IPS-18a (cell line): Measurements from ENCODE around the gene FAM241B.

Experiments used
- H3K27ac ChIP-seq: one replicate; pipeline ENCODE4 v1.5.1; 2013; ENCODE audit warnings: low read length
- H3K27me3 ChIP-seq: one replicate; pipeline ENCODE4 v1.6.1; 2013; ENCODE audit warnings: mild to moderate bottlenecking, low read length; ENCODE audit not compliant: control insufficient read depth, insufficient read depth
- H3K36me3 ChIP-seq: one replicate; pipeline ENCODE4 v1.6.1; 2013; ENCODE audit warnings: low read depth, low read length; ENCODE audit not compliant: control insufficient read depth
- H3K4me1 ChIP-seq: one replicate; pipeline ENCODE4 v1.6.1; 2013; ENCODE audit warnings: low read depth, low read length; ENCODE audit not compliant: control insufficient read depth
- H3K4me3 ChIP-seq: one replicate; pipeline ENCODE4 v1.5.1; 2013; ENCODE audit warnings: low read length
- H3K9ac ChIP-seq: one replicate; pipeline ENCODE4 v1.6.1; 2013; ENCODE audit warnings: mild to moderate bottlenecking, low read length, moderate library complexity
- H3K9me3 ChIP-seq: one replicate; pipeline ENCODE4 v1.6.1; 2013; ENCODE audit warnings: low read depth, low read length; ENCODE audit not compliant: control insufficient read depth

The FAM241B gene, protein sequence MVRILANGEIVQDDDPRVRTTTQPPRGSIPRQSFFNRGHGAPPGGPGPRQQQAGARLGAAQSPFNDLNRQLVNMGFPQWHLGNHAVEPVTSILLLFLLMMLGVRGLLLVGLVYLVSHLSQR

DNA sequence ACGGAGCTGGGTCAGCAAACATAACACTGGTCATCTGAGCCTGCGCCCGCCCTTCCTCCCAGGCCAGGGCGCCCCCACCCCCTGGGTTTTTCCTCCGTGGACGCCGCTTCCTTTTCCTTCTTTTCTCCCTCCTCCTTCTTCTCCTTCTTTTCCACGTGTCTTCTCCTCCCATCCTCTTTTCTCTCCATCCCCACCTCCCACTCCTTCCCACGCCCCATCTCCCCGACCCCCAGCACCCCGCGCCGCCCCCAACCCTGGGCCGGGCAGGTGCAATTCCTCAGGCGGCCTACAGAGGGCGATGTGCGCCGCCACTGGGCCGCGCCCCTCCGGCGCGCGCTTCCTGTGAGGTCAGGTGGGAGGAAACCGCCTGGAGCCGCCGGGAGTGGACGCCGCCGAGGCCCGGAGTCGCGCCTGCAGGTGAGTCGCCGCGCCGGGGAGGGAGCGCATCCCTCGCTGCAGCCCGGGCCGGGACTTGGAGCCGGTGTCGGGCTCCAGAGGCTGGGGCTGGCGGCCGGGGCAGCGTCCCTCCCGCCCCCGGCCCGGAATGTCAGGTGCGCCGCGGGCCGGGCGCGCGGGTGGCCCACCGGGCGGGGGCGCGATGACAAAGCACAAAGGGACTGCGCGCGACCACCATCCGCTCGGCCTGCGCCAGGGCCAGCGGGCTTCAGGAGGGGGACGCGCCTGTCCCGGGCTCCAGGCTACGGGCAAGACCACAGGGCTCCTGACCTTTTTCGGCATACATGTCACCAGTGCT, at the start of gene FAM241B:
FAM241B (plus strand) TSS at position 351 of the 754 bp plus-strand sequence. CDS start 1,497 bp downstream, outside the sequence.
- peaks cover 17% of the 10 kb centered on the region for H3K36me3 ChIP-seq
- peaks cover 22% of the 10 kb centered on the region for H3K27me3 ChIP-seq
- H3K9ac ChIP-seq, result peak within 1 kb of the TSS; percentile 68
- H3K9me3 ChIP-seq, result no peaks in the 10 kb centered on the region
- no peak within 1 kb of the TSS for H3K27ac ChIP-seq
- peak within 1 kb of the TSS; percentile 84 for H3K4me3 ChIP-seq
- H3K4me1 ChIP-seq, result no peaks in the 10 kb centered on the region

DNA sequence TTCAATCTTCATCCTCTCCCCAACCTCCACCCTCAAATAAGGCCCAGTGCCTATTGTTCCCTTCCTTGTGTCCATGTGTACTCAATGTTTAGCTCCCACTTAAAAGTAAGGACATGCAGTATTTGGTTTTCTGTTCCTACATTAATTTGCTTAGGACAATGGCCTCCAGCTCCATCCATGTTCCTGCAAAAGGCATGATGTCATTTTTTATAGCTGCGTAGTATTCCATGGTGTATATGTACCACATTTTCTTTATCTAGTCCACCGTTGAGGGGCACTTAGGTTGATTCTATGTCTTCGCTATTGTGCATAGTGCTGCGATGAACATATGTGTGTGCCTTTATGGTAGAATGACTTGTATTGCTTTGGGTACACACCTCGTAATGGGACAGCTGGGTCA, 49.6 kb upstream of the FAM241B start:
- Histone ChIP-seq H3K9ac (no peak overlapping the region), H3K36me3 (no peaks in the 10 kb centered on the region), H3K9me3 (no peaks in the 10 kb centered on the region), H3K4me3 (no peak overlapping the region), H3K27ac (no peak overlapping the region), H3K27me3 (peaks cover 80% of the 10 kb centered on the region), H3K4me1 (peaks cover 23% of the 10 kb centered on the region)

DNA sequence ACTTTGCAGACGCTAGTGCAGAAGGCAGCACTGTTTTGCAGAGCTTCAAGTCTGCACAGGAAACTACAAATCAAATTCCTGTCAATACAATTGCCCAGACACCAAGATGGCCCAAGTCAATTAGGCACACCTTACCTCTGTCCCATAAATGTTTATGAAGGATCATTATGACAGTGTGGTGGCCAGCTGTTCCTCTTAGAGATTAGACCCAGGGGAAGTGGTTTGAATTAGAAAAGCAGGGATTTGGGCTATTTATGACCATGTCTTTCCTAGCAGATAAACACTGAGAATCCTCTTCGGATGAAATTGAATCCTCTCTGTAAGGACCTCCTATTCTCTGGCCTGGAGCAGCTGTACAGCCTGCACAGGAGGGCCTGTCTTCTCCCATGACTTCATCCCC, 46.9 kb upstream of the FAM241B start:
- Histone ChIP-seq H3K27ac (no peak overlapping the region), H3K4me1 (peaks cover 11% of the 10 kb centered on the region), H3K4me3 (no peak overlapping the region), H3K9me3 (no peaks in the 10 kb centered on the region), H3K9ac (no peak overlapping the region), H3K36me3 (no peaks in the 10 kb centered on the region), H3K27me3 (peaks cover 54% of the 10 kb centered on the region)

DNA sequence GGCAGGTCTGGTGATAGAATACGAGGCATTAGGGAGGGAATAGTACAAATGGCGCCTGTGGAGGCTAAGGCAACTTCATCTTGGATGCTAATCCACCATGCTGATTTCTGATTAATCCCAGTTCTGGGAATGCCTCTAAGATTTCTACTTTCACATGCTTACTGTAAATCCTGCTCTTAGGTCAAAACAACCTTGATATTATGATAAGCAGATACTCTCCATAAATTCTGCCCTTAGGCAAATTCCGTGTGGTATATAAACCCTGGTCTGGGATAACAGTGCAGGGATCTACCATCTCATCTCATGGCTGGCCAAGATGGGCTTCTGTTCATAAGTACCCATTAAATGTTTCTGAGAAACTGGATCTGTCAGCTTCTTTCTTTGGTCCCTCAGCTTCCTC, 45.4 kb upstream of the FAM241B start:
- H3K9me3 ChIP-seq, result no peaks in the 10 kb centered on the region
- H3K4me1 ChIP-seq, result peaks cover under 1% of the 10 kb centered on the region
- no peak overlapping the region for H3K4me3 ChIP-seq
- peaks cover 38% of the 10 kb centered on the region for H3K27me3 ChIP-seq
- H3K9ac ChIP-seq, result no peak overlapping the region
- no peak overlapping the region for H3K27ac ChIP-seq
- H3K36me3 ChIP-seq, result no peaks in the 10 kb centered on the region

DNA sequence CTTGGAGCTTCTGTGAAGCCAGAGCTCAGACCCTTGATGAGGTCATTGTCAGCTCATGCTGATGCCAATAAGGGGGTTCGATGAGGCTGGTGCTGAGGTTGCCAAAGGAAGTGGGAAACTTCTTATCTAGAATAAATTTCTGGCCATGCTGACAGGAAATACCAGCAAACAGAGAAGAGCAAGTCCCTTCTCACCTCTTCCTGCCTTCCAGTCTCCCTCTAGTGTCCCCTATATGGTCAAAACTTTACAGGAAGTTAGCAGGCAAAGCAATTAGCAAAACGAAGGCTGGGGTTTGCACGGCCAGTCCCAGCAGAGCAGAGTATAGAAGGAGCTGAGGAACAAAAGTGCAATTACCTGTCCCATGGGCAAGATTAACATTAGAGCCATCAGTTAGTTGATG, 41.7 kb upstream of the FAM241B start:
- Histone ChIP-seq H3K36me3 (no peaks in the 10 kb centered on the region), H3K4me3 (no peak overlapping the region), H3K4me1 (no peaks in the 10 kb centered on the region), H3K9ac (no peak overlapping the region), H3K9me3 (no peaks in the 10 kb centered on the region), H3K27me3 (peaks cover 14% of the 10 kb centered on the region), H3K27ac (no peak overlapping the region)

DNA sequence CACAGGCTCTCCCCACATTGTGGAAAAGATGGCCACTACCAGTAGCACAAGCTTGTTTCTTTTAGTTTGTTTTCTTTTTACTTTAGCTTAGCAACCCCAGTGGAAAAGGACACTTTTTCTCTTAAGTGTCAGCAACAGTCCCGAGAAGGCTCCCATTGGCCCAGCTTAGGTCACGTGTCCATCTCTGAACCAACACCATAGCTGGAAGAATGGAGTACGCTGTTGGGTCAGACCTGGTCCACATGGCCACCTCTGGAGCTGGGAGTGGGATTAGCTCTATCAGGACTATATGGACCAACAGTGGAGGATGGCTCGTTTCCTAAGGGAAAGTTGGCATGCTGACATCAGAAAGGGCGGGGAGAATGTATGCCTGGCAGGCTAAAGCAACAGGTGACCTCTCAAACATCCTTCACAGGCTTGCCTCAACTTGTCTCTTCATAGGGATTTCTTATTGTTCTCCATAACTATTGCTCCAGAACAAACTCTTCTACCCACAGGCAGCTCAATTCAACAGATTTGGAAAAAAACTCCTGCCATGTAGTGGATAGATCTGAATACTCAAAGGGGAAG, 29.2 kb upstream of the FAM241B start:
- Histone ChIP-seq H3K27ac (no peak overlapping the region), H3K27me3 (no peaks in the 10 kb centered on the region), H3K36me3 (no peaks in the 10 kb centered on the region), H3K4me1 (no peaks in the 10 kb centered on the region), H3K4me3 (no peak overlapping the region), H3K9ac (no peak overlapping the region), H3K9me3 (no peaks in the 10 kb centered on the region)

DNA sequence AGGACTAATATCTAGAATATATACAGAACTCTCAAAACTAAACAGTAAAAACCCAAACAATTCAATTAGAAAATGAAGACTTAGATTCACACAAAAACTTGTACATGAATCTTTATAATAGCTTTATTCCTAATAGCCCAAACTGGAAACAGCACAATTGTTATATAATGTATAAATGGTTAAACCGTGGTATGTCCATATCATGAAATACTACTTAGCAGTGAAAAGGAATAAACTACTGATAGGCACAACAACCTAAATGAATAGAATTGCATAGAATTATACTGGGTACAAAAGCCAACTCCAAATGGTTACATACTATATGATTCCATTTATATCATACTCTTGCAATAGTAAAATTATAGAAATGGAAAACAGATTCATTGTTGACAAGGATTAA, 21.0 kb upstream of the FAM241B start:
- no peaks in the 10 kb centered on the region for H3K4me1 ChIP-seq
- H3K4me3 ChIP-seq, result no peak overlapping the region
- H3K9me3 ChIP-seq, result no peaks in the 10 kb centered on the region
- no peaks in the 10 kb centered on the region for H3K27me3 ChIP-seq
- no peaks in the 10 kb centered on the region for H3K36me3 ChIP-seq
- H3K27ac ChIP-seq, result no peak overlapping the region
- no peak overlapping the region for H3K9ac ChIP-seq

DNA sequence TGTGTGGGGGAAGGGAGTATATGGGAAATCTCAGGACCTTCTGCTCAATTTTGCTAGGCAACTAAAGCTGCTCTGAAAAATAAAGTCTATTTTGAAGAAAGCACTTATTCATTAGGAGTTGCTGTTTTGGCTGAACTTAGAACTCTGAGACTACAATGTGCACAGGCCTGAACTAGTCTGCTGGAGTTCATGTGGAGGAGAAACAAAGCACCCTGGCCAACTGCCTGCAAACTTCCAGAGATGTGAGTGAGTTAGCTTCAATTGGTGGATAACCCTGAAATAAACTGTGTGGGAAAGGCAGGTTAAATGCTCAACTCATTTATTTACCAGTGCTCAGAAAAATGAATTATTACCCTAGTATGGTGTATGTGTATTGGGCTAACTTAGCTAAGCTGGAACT, 17.3 kb upstream of the FAM241B start:
- no peak overlapping the region for H3K9ac ChIP-seq
- H3K27me3 ChIP-seq, result no peaks in the 10 kb centered on the region
- no peaks in the 10 kb centered on the region for H3K36me3 ChIP-seq
- H3K4me3 ChIP-seq, result no peak overlapping the region
- no peaks in the 10 kb centered on the region for H3K9me3 ChIP-seq
- no peaks in the 10 kb centered on the region for H3K4me1 ChIP-seq
- H3K27ac ChIP-seq, result no peak overlapping the region

DNA sequence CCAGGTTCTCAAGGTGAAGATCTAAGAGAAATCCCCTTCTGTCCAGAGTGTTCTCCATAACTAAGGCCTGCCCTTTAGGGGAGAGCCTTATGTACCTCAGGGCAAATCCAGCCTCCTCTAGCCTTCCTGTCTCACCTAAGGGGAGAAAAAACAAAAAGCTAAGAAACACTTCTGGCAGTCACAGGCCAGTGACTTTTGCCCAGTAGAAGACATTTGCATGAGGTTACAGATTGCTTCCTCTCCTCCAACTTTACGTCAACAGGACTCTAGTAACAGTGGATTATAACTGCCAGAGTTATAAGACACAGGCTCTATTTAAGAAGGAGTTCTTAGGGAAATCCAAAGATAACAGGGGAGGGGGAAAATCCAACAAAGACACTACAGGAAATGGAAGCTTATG, 15.9 kb upstream of the FAM241B start:
- Histone ChIP-seq H3K36me3 (no peaks in the 10 kb centered on the region), H3K9me3 (no peaks in the 10 kb centered on the region), H3K9ac (no peak overlapping the region), H3K4me3 (no peak overlapping the region), H3K27ac (no peak overlapping the region), H3K27me3 (no peaks in the 10 kb centered on the region), H3K4me1 (no peaks in the 10 kb centered on the region)

DNA sequence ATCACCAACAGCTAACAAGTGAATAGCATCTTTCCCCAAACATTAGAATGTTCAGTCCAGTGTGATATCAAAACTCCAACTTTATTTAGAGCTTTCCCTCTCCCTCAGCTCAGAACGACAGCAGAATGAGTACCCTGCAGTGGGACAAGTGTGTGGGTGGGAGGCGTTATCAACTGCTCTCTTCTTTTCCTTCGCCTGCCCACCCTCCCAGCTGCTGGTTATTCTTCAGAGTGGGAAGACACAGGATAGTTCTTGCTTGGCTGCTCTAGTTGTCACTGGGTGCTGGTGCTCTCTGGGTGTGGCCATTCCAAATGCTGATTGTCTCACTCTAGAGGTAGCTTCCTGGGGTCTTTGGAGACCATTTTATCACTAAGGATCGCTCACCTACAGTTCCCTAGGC, 13.7 kb upstream of the FAM241B start:
- no peak overlapping the region for H3K27ac ChIP-seq
- H3K4me3 ChIP-seq, result no peak overlapping the region
- no peaks in the 10 kb centered on the region for H3K4me1 ChIP-seq
- no peaks in the 10 kb centered on the region for H3K27me3 ChIP-seq
- no peaks in the 10 kb centered on the region for H3K36me3 ChIP-seq
- H3K9me3 ChIP-seq, result no peaks in the 10 kb centered on the region
- no peak overlapping the region for H3K9ac ChIP-seq

DNA sequence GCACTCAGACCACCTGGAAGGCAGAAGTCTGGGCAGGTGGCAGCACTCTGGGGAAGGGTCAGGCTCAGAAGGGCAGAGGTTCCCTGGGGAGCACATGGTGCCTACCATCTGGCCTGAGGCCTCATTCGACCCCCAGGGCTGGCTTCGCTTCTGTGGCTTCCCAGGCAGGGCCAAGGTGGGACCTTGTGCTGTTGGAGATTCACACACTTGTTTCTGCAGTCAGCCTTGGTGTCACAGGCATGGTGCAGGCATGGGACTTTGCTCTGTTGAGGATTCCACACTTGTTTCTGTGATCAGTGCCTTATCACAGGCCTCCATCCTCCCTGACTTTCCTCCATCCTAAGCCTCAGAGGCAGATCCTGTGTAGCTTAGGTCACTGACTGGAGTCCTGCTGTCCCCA, 11.3 kb upstream of the FAM241B start:
- Histone ChIP-seq H3K9ac (no peak overlapping the region), H3K9me3 (no peaks in the 10 kb centered on the region), H3K4me3 (no peak overlapping the region), H3K27me3 (no peaks in the 10 kb centered on the region), H3K36me3 (no peaks in the 10 kb centered on the region), H3K4me1 (no peaks in the 10 kb centered on the region), H3K27ac (no peak overlapping the region)

DNA sequence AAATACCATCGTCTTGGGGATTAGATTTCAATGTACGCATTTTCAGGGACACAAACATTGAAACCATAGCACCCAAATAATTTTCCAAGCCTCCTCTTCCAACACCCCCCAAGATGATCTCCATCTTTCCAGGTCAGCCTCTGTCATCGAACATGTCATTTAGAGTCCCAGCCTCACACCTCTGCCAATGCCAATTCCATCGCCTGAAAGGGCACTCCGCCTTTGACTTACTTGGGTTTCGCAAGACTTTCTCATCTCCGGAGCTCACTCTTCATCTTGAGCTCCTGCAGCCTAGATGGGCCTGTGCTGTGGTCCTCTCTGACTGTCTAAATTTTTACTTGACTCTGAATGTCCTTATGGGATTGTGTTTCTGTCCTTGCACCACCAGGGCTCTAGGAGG, 10.4 kb upstream of the FAM241B start:
- Histone ChIP-seq H3K4me3 (no peak overlapping the region), H3K9ac (no peak overlapping the region), H3K27me3 (no peaks in the 10 kb centered on the region)

More for the DNA sequence above, 10.4 kb upstream of the FAM241B start:
- Histone ChIP-seq H3K9me3 (peaks cover 3% of the 10 kb centered on the region), H3K4me1 (no peaks in the 10 kb centered on the region), H3K36me3 (no peaks in the 10 kb centered on the region), H3K27ac (no peak overlapping the region)
